Parathyroid adenoma (tissue), 2 donors: ENCODE measurements around the gene CBL.
A peak's percentile ranks its signal among the peaks of the same experiment; 100 is the strongest.

Experiments used
- H2AFZ ChIP-seq: fragments of 300-600 bp; sonication (generic); one replicate; pipeline ENCODE4 v1.7.0; 2017; ENCODE audit warnings: antibody characterized with exemption, mild to moderate bottlenecking
- H3K27ac ChIP-seq: fragments of 300-600 bp; sonication (generic); one replicate; pipeline ENCODE4 v1.7.0; 2017
- H3K27me3 ChIP-seq: fragments of 300-600 bp; sonication (generic); one replicate; pipeline ENCODE4 v1.7.0; 2017; ENCODE audit warnings: low read length; ENCODE audit not compliant: control insufficient read depth, insufficient read depth
- H3K36me3 ChIP-seq: fragments of 300-600 bp; sonication (generic); one replicate; pipeline ENCODE4 v1.7.0; 2017; ENCODE audit warnings: low read length; ENCODE audit not compliant: control insufficient read depth, insufficient read depth
- H3K4me1 ChIP-seq: fragments of 300-600 bp; sonication (generic); one replicate; pipeline ENCODE4 v1.7.0; 2017; ENCODE audit warnings: control low read depth
- H3K4me2 ChIP-seq: fragments of 300-600 bp; sonication (generic); one replicate; pipeline ENCODE4 v1.7.0; 2017; ENCODE audit warnings: low read length
- H3K4me3 ChIP-seq: fragments of 300-600 bp; sonication (generic); one replicate; pipeline ENCODE4 v1.7.0; 2017; ENCODE audit warnings: low read depth, low read length
- H3K79me2 ChIP-seq: fragments of 300-600 bp; sonication (generic); one replicate; pipeline ENCODE4 v1.7.0; 2017; ENCODE audit warnings: control low read depth
- H3K9ac ChIP-seq: fragments of 300-600 bp; sonication (generic); one replicate; pipeline ENCODE4 v1.7.0; 2017; ENCODE audit warnings: mild to moderate bottlenecking
- H3K9me3 ChIP-seq: fragments of 300-600 bp; sonication (generic); one replicate; pipeline ENCODE4 v1.7.0; 2017; ENCODE audit warnings: low read length; ENCODE audit not compliant: control insufficient read depth
- TF ChIP-seq, protein P1 (sequence below): fragments of 300-600 bp; sonication (generic); IDR thresholded peaks from one replicate; pipeline ENCODE4 v1.7.0; 2017; ENCODE audit warnings: antibody characterized with exemption, mild to moderate bottlenecking
- donor health status: primary hyperparathyroidism.

Gene CBL

GRCh38 chr11:119192111-119192510, 14.0 kb upstream of the CBL start:
- Histone ChIP-seq H3K27me3 (no peaks in the 10 kb centered on the region), H2AFZ (no peak overlapping the region), H3K79me2 (no peaks in the 10 kb centered on the region), H3K4me1 (no peaks in the 10 kb centered on the region), H3K36me3 (no peaks in the 10 kb centered on the region), H3K4me3 (no peak overlapping the region), H3K4me2 (no peak overlapping the region), H3K9ac (no peak overlapping the region), H3K9me3 (no peaks in the 10 kb centered on the region), H3K27ac (no peak overlapping the region)
- TF ChIP-seq, protein P1, sequence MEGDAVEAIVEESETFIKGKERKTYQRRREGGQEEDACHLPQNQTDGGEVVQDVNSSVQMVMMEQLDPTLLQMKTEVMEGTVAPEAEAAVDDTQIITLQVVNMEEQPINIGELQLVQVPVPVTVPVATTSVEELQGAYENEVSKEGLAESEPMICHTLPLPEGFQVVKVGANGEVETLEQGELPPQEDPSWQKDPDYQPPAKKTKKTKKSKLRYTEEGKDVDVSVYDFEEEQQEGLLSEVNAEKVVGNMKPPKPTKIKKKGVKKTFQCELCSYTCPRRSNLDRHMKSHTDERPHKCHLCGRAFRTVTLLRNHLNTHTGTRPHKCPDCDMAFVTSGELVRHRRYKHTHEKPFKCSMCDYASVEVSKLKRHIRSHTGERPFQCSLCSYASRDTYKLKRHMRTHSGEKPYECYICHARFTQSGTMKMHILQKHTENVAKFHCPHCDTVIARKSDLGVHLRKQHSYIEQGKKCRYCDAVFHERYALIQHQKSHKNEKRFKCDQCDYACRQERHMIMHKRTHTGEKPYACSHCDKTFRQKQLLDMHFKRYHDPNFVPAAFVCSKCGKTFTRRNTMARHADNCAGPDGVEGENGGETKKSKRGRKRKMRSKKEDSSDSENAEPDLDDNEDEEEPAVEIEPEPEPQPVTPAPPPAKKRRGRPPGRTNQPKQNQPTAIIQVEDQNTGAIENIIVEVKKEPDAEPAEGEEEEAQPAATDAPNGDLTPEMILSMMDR = no peak

GRCh38 chr11:119193001-119193400, 13.1 kb upstream of the CBL start:
- no peaks in the 10 kb centered on the region for H3K79me2 ChIP-seq
- TF ChIP-seq, protein P1 = no peak
- no peak overlapping the region for H3K4me3 ChIP-seq
- H3K27ac ChIP-seq = no peak overlapping the region
- H3K4me2 ChIP-seq = no peak overlapping the region
- no peaks in the 10 kb centered on the region for H3K4me1 ChIP-seq
- H3K36me3 ChIP-seq = no peaks in the 10 kb centered on the region
- H2AFZ ChIP-seq = no peak overlapping the region
- no peak overlapping the region for H3K9ac ChIP-seq
- H3K27me3 ChIP-seq = no peaks in the 10 kb centered on the region
- no peaks in the 10 kb centered on the region for H3K9me3 ChIP-seq

DNA sequence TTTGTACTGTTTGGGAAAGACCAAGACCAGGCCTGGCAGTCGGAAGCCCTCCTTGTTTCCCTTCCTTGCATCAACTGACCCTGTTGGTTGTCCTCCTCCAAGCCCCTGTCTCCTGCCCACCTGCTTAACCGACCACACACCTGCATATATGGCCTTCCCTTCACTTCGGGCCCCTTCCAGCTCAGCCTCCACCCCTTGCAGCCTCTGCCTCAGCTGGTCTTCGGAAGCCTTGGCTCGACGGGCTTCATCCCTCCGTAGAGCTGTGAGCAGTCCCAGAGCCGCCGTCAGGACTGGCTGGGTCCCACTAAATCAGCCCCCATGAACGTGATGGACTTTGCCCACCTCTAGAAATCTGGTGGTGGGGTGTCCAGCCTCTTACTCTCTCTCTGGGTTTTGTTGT, 12.5 kb upstream of the CBL start:
- Histone ChIP-seq H3K4me2 (no peak overlapping the region), H3K9ac (no peak overlapping the region), H2AFZ (no peak overlapping the region), H3K27me3 (no peaks in the 10 kb centered on the region), H3K9me3 (no peaks in the 10 kb centered on the region), H3K36me3 (no peaks in the 10 kb centered on the region), H3K4me3 (no peak overlapping the region), H3K27ac (no peak overlapping the region), H3K4me1 (no peaks in the 10 kb centered on the region), H3K79me2 (no peaks in the 10 kb centered on the region)
- TF ChIP-seq, protein P1 = no peak

DNA sequence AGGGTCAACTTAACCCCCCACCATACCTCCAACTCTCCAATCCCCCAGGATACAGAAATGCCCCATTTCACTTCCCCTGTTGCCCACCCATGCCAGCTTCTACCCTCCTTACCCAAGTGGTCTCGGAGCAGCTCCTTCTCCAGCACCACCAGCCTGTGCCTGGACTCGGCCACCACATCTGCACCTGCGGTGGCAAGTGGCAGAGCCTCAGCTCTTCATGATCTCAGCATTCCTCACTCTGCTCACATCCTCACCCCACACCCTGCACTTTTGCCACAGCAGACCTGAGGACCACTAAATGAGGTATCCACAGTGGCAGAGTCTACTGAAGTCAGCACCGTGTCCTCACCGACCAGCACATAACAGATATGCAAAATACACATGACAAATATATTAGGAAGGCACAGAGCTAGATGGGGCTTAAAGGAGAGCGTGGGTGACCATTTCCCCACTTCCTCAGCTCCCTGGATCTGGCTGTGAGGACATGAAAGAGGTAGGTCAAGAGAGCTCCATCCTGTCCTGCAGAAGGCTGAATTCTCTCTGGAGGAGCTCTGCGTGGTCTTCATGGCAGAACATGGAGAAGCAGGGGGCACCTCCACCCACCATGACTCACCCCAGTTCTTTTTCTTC, 11.2 kb upstream of the CBL start:
- Histone ChIP-seq H3K27me3 (no peaks in the 10 kb centered on the region), H3K4me2 (peak overlapping the region; percentile 10), H3K4me3 (peak overlapping the region; percentile 13), H3K27ac (no peak overlapping the region), H3K4me1 (no peaks in the 10 kb centered on the region), H3K36me3 (no peaks in the 10 kb centered on the region), H3K9ac (no peak overlapping the region), H2AFZ (no peak overlapping the region), H3K79me2 (no peaks in the 10 kb centered on the region), H3K9me3 (no peaks in the 10 kb centered on the region)
- TF ChIP-seq, protein P1 = no peak

- peak overlapping the region; percentile 13 for H3K4me3 ChIP-seq
- no peak overlapping the region for H3K9ac ChIP-seq
- no peaks in the 10 kb centered on the region for H3K27me3 ChIP-seq
- no peak overlapping the region for H3K27ac ChIP-seq
- H3K79me2 ChIP-seq = no peaks in the 10 kb centered on the region
- H3K4me2 ChIP-seq = peak overlapping the region; percentile 10
- H2AFZ ChIP-seq = peak overlapping the region; percentile 33
- no peaks in the 10 kb centered on the region for H3K4me1 ChIP-seq
- TF ChIP-seq, protein P1 = no peak
- no peaks in the 10 kb centered on the region for H3K36me3 ChIP-seq
- no peaks in the 10 kb centered on the region for H3K9me3 ChIP-seq
These were observed 10.5 kb upstream of the CBL start for GRCh38 chr11:119195680-119196079.
